Endothelial cell of umbilical vein (primary cell): ENCODE results near the gene CLDN5. TPM values are rescaled to one million over a fixed set of nuclear protein-coding genes. Genes with fewer than 3 reads are reported as not detected.

ENCODE experiments used
- BruUV-seq: library from RNA; stranded (reverse); fragments of 400-500 nt; replicated peaks from 2 replicates; lab custom pipeline; 2021; lab: Mats Ljungman, UMichigan
- CTCF ChIA-PET: fragments of 300-600, 350-600 bp; sonication (Branson Sonifier 250); formaldehyde crosslinking; loops from one replicate; lab custom pipeline; 2021; ENCODE audit warnings: antibody characterized with exemption, inconsistent platforms; lab: Charles Lee
- POLR2A ChIA-PET: fragments of 300-600, 350-600 bp; sonication (Branson Sonifier 250); formaldehyde crosslinking; loops from one replicate; lab custom pipeline; 2021; ENCODE audit warnings: antibody characterized with exemption, inconsistent platforms; lab: Charles Lee
- DNase-seq: peaks from one replicate; pipeline ENCODE4 v3.0.0-alpha.2; 2011; ENCODE audit warnings: low read depth, low spot score
- FAIRE-seq: peaks from 2 replicates; lab custom pipeline; 2011; peaks lifted over from hg19 to GRCh38; lab: Jason Lieb, UNC
- H2AFZ ChIP-seq: 2 replicates; pipeline ENCODE4 v1.6.0; 2012; ENCODE audit warnings: low read depth, low read length, control low read depth, inconsistent platforms
- H3K27ac ChIP-seq: 2 replicates; pipeline ENCODE4 v1.5.1; 2011; ENCODE audit warnings: low read depth, mild to moderate bottlenecking, control low read depth, low read length, moderate library complexity; ENCODE audit not compliant: insufficient read depth
- H3K27me3 ChIP-seq, 2 experiments: 2 replicates each; pipeline versions ENCODE4 v1.6.0 to v1.6.1; 2011; ENCODE audit warnings: low read length in 2 of 2, mixed read lengths in 1 of 2; ENCODE audit not compliant: control insufficient read depth in 2 of 2, insufficient read depth in 2 of 2
- H3K36me3 ChIP-seq, 2 experiments: 2 replicates in 1 of 2; 3 replicates in 1 of 2; pipeline ENCODE4 v1.5.1; 2011; ENCODE audit warnings: low read length in 2 of 2, mild to moderate bottlenecking in 1 of 2, moderate library complexity in 1 of 2; ENCODE audit not compliant: control insufficient read depth in 2 of 2, insufficient read depth in 2 of 2; ENCODE audit errors: extremely low read depth in 1 of 2
- H3K4me1 ChIP-seq: 3 replicates; pipeline ENCODE4 v1.5.1; 2011; ENCODE audit warnings: mild to moderate bottlenecking, low read length; ENCODE audit not compliant: control insufficient read depth, insufficient read depth; ENCODE audit errors: extremely low read depth
- H3K4me2 ChIP-seq: 2 replicates; pipeline ENCODE4 v1.6.1; 2011; ENCODE audit warnings: low read length, control low read depth, mixed read lengths; ENCODE audit not compliant: insufficient read depth
- H3K4me3 ChIP-seq, 3 experiments: fragments of 200-600 bp in 1 of 3; sonication (generic), shearing (Covaris generic) in 1 of 3; replicated peaks in 1 of 3; 2 replicates each; pipeline ENCODE4 v1.5.1; 2011 to 2016; ENCODE audit warnings: control low read depth in 3 of 3, low read length in 3 of 3, mild to moderate bottlenecking in 2 of 3, inconsistent platforms in 1 of 3, low read depth in 1 of 3, moderate library complexity in 1 of 3; ENCODE audit not compliant: insufficient read depth in 1 of 3
- H3K79me2 ChIP-seq: 2 replicates; pipeline ENCODE4 v1.6.0; 2012; ENCODE audit warnings: low read length, inconsistent platforms; ENCODE audit not compliant: control insufficient read depth, insufficient read depth
- H3K9ac ChIP-seq: replicated peaks from 2 replicates; pipeline ENCODE3; 2011; ENCODE audit warnings: low read length, control low read depth; ENCODE audit not compliant: insufficient read depth; ENCODE audit errors: extremely low read depth
- H3K9me1 ChIP-seq: replicated peaks from 3 replicates; pipeline ENCODE4 v1.6.0; 2011; ENCODE audit warnings: mild to moderate bottlenecking, low read length; ENCODE audit not compliant: control insufficient read depth, insufficient read depth; ENCODE audit errors: extremely low read depth
- H3K9me3 ChIP-seq: replicated peaks from 2 replicates; pipeline ENCODE4 v1.5.1; 2012; ENCODE audit warnings: low read length, inconsistent platforms; ENCODE audit not compliant: control insufficient read depth, insufficient read depth
- H4K20me1 ChIP-seq: replicated peaks from 2 replicates; pipeline ENCODE3; 2011; ENCODE audit warnings: mild to moderate bottlenecking, low read length; ENCODE audit not compliant: control insufficient read depth, insufficient read depth; ENCODE audit errors: extremely low read depth
- CTCF ChIP-seq, 2 donors: IDR thresholded peaks; 1 replicate in 1 of 2; 2 replicates in 1 of 2; pipeline ENCODE4 v1.5.1; 2011; ENCODE audit warnings: low read length in 2 of 2, mild to moderate bottlenecking in 2 of 2, moderate library complexity in 2 of 2, control low read depth in 1 of 2, inconsistent platforms in 1 of 2, low read depth in 1 of 2; ENCODE audit not compliant: insufficient read depth in 1 of 2; ENCODE audit errors: extremely low read depth in 1 of 2
- EZH2 ChIP-seq: IDR thresholded peaks from 2 replicates; pipeline ENCODE4 v1.6.1; 2012; ENCODE audit warnings: borderline replicate concordance, low read depth, mild to moderate bottlenecking, moderate library complexity, low read length, inconsistent platforms; ENCODE audit not compliant: severe bottlenecking
- FOS ChIP-seq: IDR thresholded peaks from 2 replicates; pipeline ENCODE4 v1.6.1; 2011; ENCODE audit warnings: mild to moderate bottlenecking, low read length, moderate library complexity, borderline replicate concordance; ENCODE audit not compliant: insufficient read depth
- GATA2 ChIP-seq: IDR thresholded peaks from 2 replicates; pipeline ENCODE4 v1.7.0; 2011; ENCODE audit warnings: low read depth, mild to moderate bottlenecking, moderate library complexity, mixed read lengths, low read length; ENCODE audit not compliant: insufficient read length, insufficient read depth
- JUN ChIP-seq: IDR thresholded peaks from 2 replicates; pipeline ENCODE4 v1.6.1; 2011; ENCODE audit warnings: borderline replicate concordance, low read depth; ENCODE audit not compliant: insufficient read length, insufficient read depth
- MAX ChIP-seq: IDR thresholded peaks from 2 replicates; pipeline ENCODE4 v1.6.1; 2011; ENCODE audit not compliant: insufficient read depth, insufficient read length
- MYC ChIP-seq: IDR thresholded peaks from one replicate; pipeline ENCODE4 v1.6.1; 2011; ENCODE audit warnings: mild to moderate bottlenecking, low read depth, low read length
- POLR2A ChIP-seq: IDR thresholded peaks from 2 replicates; pipeline ENCODE4 v1.6.1; 2012; ENCODE audit warnings: low read depth, mild to moderate bottlenecking, control low read depth, low read length
- POLR2AphosphoS5 ChIP-seq: IDR thresholded peaks from 2 replicates; pipeline ENCODE4 v1.6.1; 2012; ENCODE audit warnings: low read depth, mild to moderate bottlenecking, control low read depth, low read length, moderate library complexity; ENCODE audit not compliant: insufficient read depth
- dilution Hi-C: fragments of 300-500 bp; cut with MboI; formaldehyde crosslinking; loops from one replicate; pipeline ENCODE4 v1.15.0; 2019; ENCODE audit warnings: low sequenced_read_pairs; ENCODE audit not compliant: extremely low pct_ligation_motif_present
- intact Hi-C: fragments of 100-400 bp; cut with micrococcal nuclease; formaldehyde crosslinking; loops from one replicate; pipeline ENCODE4 v1.10.0; 2022
- polyA plus RNA-seq, 4 experiments: library from polyadenylated mRNA; depleted of rRNA in 3 of 4; stranded (reverse) in 3 of 4; unstranded in 1 of 4; fragments of >200 nt; gene quantifications; 2 replicates each; pipeline versions ENCODE4 v1.2.1 to v1.2.3, GENCODE V29; 2011 to 2012; ENCODE audit warnings: missing spikeins in 1 of 4
- total RNA-seq: library from RNA; stranded (reverse); gene quantifications from 2 replicates; pipeline ENCODE4 v1.2.3, GENCODE V29; 2021

The CLDN5 gene
- total and polyA plus RNA-seq, 2 donors (not counting 3 experiments of a cell fraction or from before 2014, with no cell fraction given) = 198 to 252 TPM

- Histone ChIP-seq H3K9me1 (no peaks in the 10 kb centered on the region), H3K27ac (no peak overlapping the region), H3K36me3 (no peaks in the 10 kb centered on the region), H3K79me2 (no peaks in the 10 kb centered on the region), H2AFZ (peak overlapping the region; percentile 25), H3K9ac (no peak overlapping the region), H3K4me1 (peaks cover 42% of the 10 kb centered on the region), H3K9me3 (no peaks in the 10 kb centered on the region), H3K4me3 (no peak overlapping the region), H4K20me1 (no peaks in the 10 kb centered on the region), H3K27me3 (no peaks in the 10 kb centered on the region), H3K4me2 (no peak overlapping the region)
- BruUV-seq = no TSS peak
- intact Hi-C loops (no loop called here), dilution Hi-C loops (no loop called here)
- peak; percentile 76 for FAIRE-seq
- peak; percentile 28 for TF ChIP-seq JUN
- no peak for TF ChIP-seq POLR2A
- TF ChIP-seq FOS = peak; percentile 69
- CTCF ChIA-PET = interaction anchor here (0.8 to 2.0 kb wide), 4 partner anchors 16 to 75 kb away, joined by 3 to 7 read pairs (median 4); no protein-coding TSS in a partner anchor
- peak; percentile 66 for DNase-seq
- POLR2A ChIA-PET = no interaction called here
Observed at GRCh38 chr22:19571207-19571795, 47.1 kb upstream of the CLDN5 start.

- Histone ChIP-seq H2AFZ (no peak overlapping the region), H3K4me1 (peaks cover 50% of the 10 kb centered on the region), H3K36me3 (no peaks in the 10 kb centered on the region), H3K9me1 (no peaks in the 10 kb centered on the region), H4K20me1 (no peaks in the 10 kb centered on the region), H3K27me3 (no peaks in the 10 kb centered on the region), H3K4me2 (no peak overlapping the region), H3K9me3 (no peaks in the 10 kb centered on the region), H3K27ac (no peak overlapping the region), H3K9ac (no peak overlapping the region), H3K79me2 (no peaks in the 10 kb centered on the region), H3K4me3 (no peak overlapping the region)
- DNase-seq (no peak), FAIRE-seq (no peak)
- intact Hi-C loops = no loop called here
- no peak for TF ChIP-seq FOS
- TF ChIP-seq JUN = no peak
- no peak for TF ChIP-seq MAX
- no peak for TF ChIP-seq POLR2AphosphoS5
- no peak for TF ChIP-seq EZH2
- no peak for TF ChIP-seq CTCF (IDR thresholded peaks at IDR 0.05; ENCODE audit: extremely low read depth in 1 of 2, insufficient read depth in 1 of 2, low read depth in 1 of 2, low read length in 2 of 2)
- no peak for TF ChIP-seq POLR2A
- TF ChIP-seq GATA2 = no peak
- TF ChIP-seq MYC = no peak
- dilution Hi-C loops = no loop called here
- CTCF ChIA-PET = interaction anchor here (1.2 to 2.6 kb wide), 3 partner anchors 8 to 59 kb away, joined by 3 to 14 read pairs (median 13); no protein-coding TSS in a partner anchor
- POLR2A ChIA-PET = no interaction called here
- no TSS peak for BruUV-seq
Observed at GRCh38 chr22:19569976-19570375, 45.8 kb upstream of the CLDN5 start.
